Measurements from ENCODE around the gene SRRT.
"Not testable (repeated sequence)": the region's sequence is repeated elsewhere in the genome, so short reads cannot be mapped to it uniquely, and the experiment has no call there.

Gene SRRT

GRCh38 chr7:100914879-100915447, 40.1 kb downstream of the SRRT start:
- Histone ChIP-seq H3K4me3 (ENCODE audit: insufficient read length, low read depth) (no peak overlapping the region), H3K27me3 (ENCODE audit: insufficient read depth, insufficient read length) (no peaks in the 10 kb centered on the region), H3K9me3 (ENCODE audit: insufficient read depth, low read length) (0 out of 2 replicates have a peak, but pooled peaks cover under 1% of the 10 kb centered on the region), H3K36me3 (ENCODE audit: insufficient read depth, insufficient read length, low read length) (no peaks in the 10 kb centered on the region), H3K4me1 (ENCODE audit: insufficient read depth, insufficient read length) (no peaks in the 10 kb centered on the region), H3K9ac (ENCODE audit: insufficient read length, low read depth) (no peak overlapping the region)
- DNase-seq (ENCODE audit: low read depth, low spot score): no peak
- TF ChIP-seq YY1 (IDR thresholded peaks at IDR 0.05; ENCODE audit: insufficient read depth, insufficient read length): no peak
- TF ChIP-seq ZNF274 (IDR thresholded peaks at IDR 0.05; ENCODE audit: low read depth, low read length): no peak
- no peak for TF ChIP-seq SUZ12 (IDR thresholded peaks at IDR 0.05; ENCODE audit: extremely low read depth, insufficient read depth, insufficient read length)

GRCh38 chr7:100919335-100919734, 44.4 kb downstream of the SRRT start:
- H3K4me1 ChIP-seq (ENCODE audit: insufficient read depth, insufficient read length): not testable (repeated sequence)

GRCh38 chr7:100919779-100920437, 45.0 kb downstream of the SRRT start:
- not testable (repeated sequence) for H3K9ac ChIP-seq (ENCODE audit: insufficient read length, low read depth); H3K9me3 ChIP-seq (ENCODE audit: insufficient read depth, low read length); H3K4me3 ChIP-seq (ENCODE audit: insufficient read length, low read depth); H3K27me3 ChIP-seq (ENCODE audit: insufficient read depth, insufficient read length); H3K4me1 ChIP-seq (ENCODE audit: insufficient read depth, insufficient read length); DNase-seq (ENCODE audit: low read depth, low spot score); H3K36me3 ChIP-seq (ENCODE audit: insufficient read depth, insufficient read length, low read length)

More at GRCh38 chr7:100919335-100919734, 44.4 kb downstream of the SRRT start:
- not testable (repeated sequence) for H3K9me3 ChIP-seq (ENCODE audit: insufficient read depth, low read length); H3K36me3 ChIP-seq (ENCODE audit: insufficient read depth, insufficient read length, low read length); H3K4me3 ChIP-seq (ENCODE audit: insufficient read length, low read depth); H3K27me3 ChIP-seq (ENCODE audit: insufficient read depth, insufficient read length); H3K9ac ChIP-seq (ENCODE audit: insufficient read length, low read depth); DNase-seq (ENCODE audit: low read depth, low spot score)

GRCh38 chr7:100921039-100921438, 46.1 kb downstream of the SRRT start:
- Histone ChIP-seq H3K4me3 (ENCODE audit: insufficient read length, low read depth) (no peak overlapping the region), H3K9ac (ENCODE audit: insufficient read length, low read depth) (no peak overlapping the region), H3K36me3 (ENCODE audit: insufficient read depth, insufficient read length, low read length) (no peaks in the 10 kb centered on the region), H3K4me1 (ENCODE audit: insufficient read depth, insufficient read length) (no peaks in the 10 kb centered on the region), H3K27me3 (ENCODE audit: insufficient read depth, insufficient read length) (no peaks in the 10 kb centered on the region), H3K9me3 (ENCODE audit: insufficient read depth, low read length) (peaks cover 8% of the 10 kb centered on the region; the same call in 1 of the 2 replicates)
- TF ChIP-seq YY1 (IDR thresholded peaks at IDR 0.05; ENCODE audit: insufficient read depth, insufficient read length) (no peak), ZNF274 (IDR thresholded peaks at IDR 0.05; ENCODE audit: low read depth, low read length) (no peak), SUZ12 (IDR thresholded peaks at IDR 0.05; ENCODE audit: extremely low read depth, insufficient read depth, insufficient read length) (no peak)
- no peak for DNase-seq (ENCODE audit: low read depth, low spot score)

GRCh38 chr7:100923616-100924015, 48.7 kb downstream of the SRRT start:
- not testable (repeated sequence) for H3K4me1 ChIP-seq (ENCODE audit: insufficient read depth, insufficient read length); H3K9me3 ChIP-seq (ENCODE audit: insufficient read depth, low read length); H3K9ac ChIP-seq (ENCODE audit: insufficient read length, low read depth); H3K27me3 ChIP-seq (ENCODE audit: insufficient read depth, insufficient read length); DNase-seq (ENCODE audit: low read depth, low spot score); H3K4me3 ChIP-seq (ENCODE audit: insufficient read length, low read depth); H3K36me3 ChIP-seq (ENCODE audit: insufficient read depth, insufficient read length, low read length)

GRCh38 chr7:100929808-100930174, 54.9 kb downstream of the SRRT start:
- DNase-seq (ENCODE audit: low read depth, low spot score): no peak
- no peak for TF ChIP-seq ZNF274 (IDR thresholded peaks at IDR 0.05; ENCODE audit: low read depth, low read length)
- TF ChIP-seq SUZ12 (IDR thresholded peaks at IDR 0.05; ENCODE audit: extremely low read depth, insufficient read depth, insufficient read length): no peak
- TF ChIP-seq YY1 (IDR thresholded peaks at IDR 0.05; ENCODE audit: insufficient read depth, insufficient read length): no peak
- H3K4me3 ChIP-seq (ENCODE audit: insufficient read length, low read depth): no peak overlapping the region
- no peaks in the 10 kb centered on the region for H3K36me3 ChIP-seq (ENCODE audit: insufficient read depth, insufficient read length, low read length)
- peaks cover 24% of the 10 kb centered on the region for H3K9me3 ChIP-seq (ENCODE audit: insufficient read depth, low read length)
- peaks cover 6% of the 10 kb centered on the region for H3K4me1 ChIP-seq (ENCODE audit: insufficient read depth, insufficient read length)
- H3K27me3 ChIP-seq (ENCODE audit: insufficient read depth, insufficient read length): no peaks in the 10 kb centered on the region
- H3K9ac ChIP-seq (ENCODE audit: insufficient read length, low read depth): peak overlapping the region; percentile 1

GRCh38 chr7:100933734-100934133, 58.8 kb downstream of the SRRT start:
- DNase-seq (ENCODE audit: low read depth, low spot score): no peak
- H3K27me3 ChIP-seq (ENCODE audit: insufficient read depth, insufficient read length): no peaks in the 10 kb centered on the region

GRCh38 chr7:100935381-100935780, 60.5 kb downstream of the SRRT start:
- H3K9ac ChIP-seq (ENCODE audit: insufficient read length, low read depth); DNase-seq (ENCODE audit: low read depth, low spot score); H3K4me3 ChIP-seq (ENCODE audit: insufficient read length, low read depth); H3K4me1 ChIP-seq (ENCODE audit: insufficient read depth, insufficient read length); H3K36me3 ChIP-seq (ENCODE audit: insufficient read depth, insufficient read length, low read length); H3K27me3 ChIP-seq (ENCODE audit: insufficient read depth, insufficient read length): not testable (repeated sequence)
- peaks cover 24% of the 10 kb centered on the region for H3K9me3 ChIP-seq (ENCODE audit: insufficient read depth, low read length)

More at GRCh38 chr7:100933734-100934133, 58.8 kb downstream of the SRRT start:
- Histone ChIP-seq H3K36me3 (ENCODE audit: insufficient read depth, insufficient read length, low read length) (no peaks in the 10 kb centered on the region), H3K9ac (ENCODE audit: insufficient read length, low read depth) (no peak overlapping the region), H3K4me1 (ENCODE audit: insufficient read depth, insufficient read length) (peaks cover 3% of the 10 kb centered on the region), H3K9me3 (ENCODE audit: insufficient read depth, low read length) (peaks cover 24% of the 10 kb centered on the region), H3K4me3 (ENCODE audit: insufficient read length, low read depth) (no peak overlapping the region)
- TF ChIP-seq SUZ12 (IDR thresholded peaks at IDR 0.05; ENCODE audit: extremely low read depth, insufficient read depth, insufficient read length) (no peak), YY1 (IDR thresholded peaks at IDR 0.05; ENCODE audit: insufficient read depth, insufficient read length) (no peak), ZNF274 (IDR thresholded peaks at IDR 0.05; ENCODE audit: low read depth, low read length) (no peak)

- H3K27me3 ChIP-seq (ENCODE audit: insufficient read depth, insufficient read length); H3K4me1 ChIP-seq (ENCODE audit: insufficient read depth, insufficient read length); H3K4me3 ChIP-seq (ENCODE audit: insufficient read length, low read depth); DNase-seq (ENCODE audit: low read depth, low spot score); H3K9ac ChIP-seq (ENCODE audit: insufficient read length, low read depth); H3K36me3 ChIP-seq (ENCODE audit: insufficient read depth, insufficient read length, low read length): not testable (repeated sequence)
- H3K9me3 ChIP-seq (ENCODE audit: insufficient read depth, low read length): peaks cover 18% of the 10 kb centered on the region
These were observed 61.3 kb downstream of the SRRT start for GRCh38 chr7:100936167-100936566.

Measured in NT2/D1 (cell line).